ENCODE data around the gene BTBD17.
A peak's percentile ranks its signal among the peaks of the same experiment; 100 is the strongest.

Gene BTBD17

DNA sequence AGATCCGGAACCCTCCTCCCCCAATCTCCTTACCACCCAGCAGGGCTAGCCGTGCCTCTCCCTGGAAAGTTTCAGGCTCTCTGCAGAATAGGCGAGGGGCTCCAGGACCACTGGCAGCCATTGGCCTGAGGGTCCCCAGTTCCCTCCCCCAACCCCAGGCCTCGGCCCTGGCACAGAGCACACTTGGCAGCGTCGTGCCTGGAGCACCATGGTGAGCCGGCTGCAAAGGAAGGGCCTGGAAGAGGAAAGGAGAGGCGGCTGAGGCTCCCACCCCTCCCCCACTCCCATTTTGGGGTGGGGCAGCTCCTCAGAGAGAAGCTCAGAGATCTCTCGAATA lies 369 bp upstream of the BTBD17 start:
- DNase-seq, result peak in 7 of 56 donors; percentile 17 to 66 (median 38)

DNA sequence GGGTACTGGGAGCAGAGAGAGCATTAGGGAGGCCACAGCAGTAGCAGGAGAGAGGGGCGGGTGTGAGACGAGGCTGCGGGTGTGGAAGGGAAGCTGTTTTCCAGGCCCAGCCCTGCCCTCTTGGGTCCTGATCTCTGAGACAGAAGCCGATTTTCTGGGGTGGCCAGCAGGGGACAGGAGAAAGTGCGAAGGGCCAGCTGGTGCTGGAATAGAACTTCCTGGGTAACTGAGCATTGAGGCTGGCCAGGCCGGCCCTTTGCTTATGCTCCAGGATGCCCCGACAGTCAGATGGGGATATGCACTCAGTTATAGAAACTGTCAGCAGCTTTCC lies 804 bp downstream of the BTBD17 start:
- peak in 1 of 56 donors; percentile 38 for DNase-seq

GRCh38 chr17:74359916-74360315 lies 1.8 kb downstream of the BTBD17 start:
- DNase-seq, result no peak

- no peak for DNase-seq
These were observed 3.0 kb downstream of the BTBD17 start for GRCh38 chr17:74358697-74359096.

- no peak for DNase-seq
These were observed 4.2 kb downstream of the BTBD17 start for GRCh38 chr17:74357466-74357809.

DNA sequence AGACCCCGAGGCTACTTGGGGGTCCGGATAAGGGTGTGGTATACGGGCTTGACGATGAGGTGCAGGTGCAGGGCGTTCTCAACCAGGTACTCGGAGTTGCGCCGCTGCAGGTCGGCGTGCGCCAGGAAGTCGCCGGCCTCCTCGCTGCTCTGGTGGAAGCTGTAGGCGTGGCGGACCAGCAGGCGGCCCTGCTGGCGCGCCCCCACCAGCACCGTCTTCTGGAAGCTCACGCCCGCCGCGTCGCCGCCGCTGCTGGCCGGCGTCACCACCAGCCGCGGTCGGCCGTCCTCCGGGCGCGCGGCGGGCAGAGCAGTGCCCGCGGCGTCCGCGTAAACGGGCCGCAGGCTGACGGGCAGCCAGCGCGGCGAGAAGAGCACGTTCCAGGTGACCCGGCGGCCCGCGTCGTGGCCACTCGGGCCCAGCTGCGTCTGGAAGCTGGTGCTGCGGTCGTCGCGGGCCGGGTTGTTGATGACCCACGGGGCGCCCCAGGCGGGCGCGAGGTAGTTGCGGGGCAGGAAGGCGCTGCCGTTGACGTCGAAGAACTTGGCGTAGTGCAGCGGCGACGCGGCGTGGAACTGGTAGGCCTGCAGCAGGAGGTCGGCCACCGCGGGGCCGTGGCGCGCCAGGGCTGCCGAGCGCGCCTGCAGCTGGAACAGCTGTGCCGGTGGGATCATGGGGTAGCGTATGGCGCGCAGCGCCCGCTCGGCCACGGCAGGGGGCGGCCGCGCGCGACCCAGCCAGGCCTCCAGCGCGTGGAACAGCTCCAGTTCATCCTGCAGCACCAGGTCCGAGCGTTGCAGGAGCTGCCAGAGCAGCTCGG lies 4.8 kb downstream of the BTBD17 start:
- DNase-seq, result no peak

- no peak for DNase-seq
These were observed 6.6 kb downstream of the BTBD17 start for GRCh38 chr17:74355065-74355464.

DNA sequence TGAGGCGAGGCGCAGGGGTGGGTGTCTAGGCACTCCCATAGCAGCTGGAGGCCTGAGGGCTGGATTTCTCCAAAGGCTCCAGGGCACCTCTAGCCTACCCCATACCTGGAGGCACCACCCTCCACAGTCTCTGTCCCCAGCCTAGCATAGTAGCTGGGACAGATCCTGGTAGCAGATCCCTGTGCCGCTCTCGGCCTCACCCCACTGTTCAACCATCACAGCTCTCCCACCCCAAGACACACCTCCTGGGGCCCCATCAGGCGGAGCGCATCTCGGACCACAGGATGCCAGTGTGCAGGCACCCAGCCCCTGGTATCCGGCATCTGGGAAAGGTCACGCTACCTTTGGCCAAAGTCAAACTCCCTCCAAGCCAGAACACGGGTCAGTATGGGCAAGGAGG lies 7.1 kb downstream of the BTBD17 start:
- DNase-seq, result no peak

GRCh38 chr17:74354123-74354522 lies 7.5 kb downstream of the BTBD17 start:
- peak in 21 of 56 donors; percentile 9 to 66 (median 29) for DNase-seq

GRCh38 chr17:74353446-74354060 lies 8.1 kb downstream of the BTBD17 start:
- no peak for DNase-seq

GRCh38 chr17:74351552-74352210 lies 10.0 kb downstream of the BTBD17 start:
- DNase-seq, result no peak

GRCh38 chr17:74350486-74350885 lies 11.2 kb downstream of the BTBD17 start:
- DNase-seq, result no peak

GRCh38 chr17:74349120-74349519 lies 12.5 kb downstream of the BTBD17 start:
- no peak for DNase-seq

- DNase-seq, result no peak
These were observed 14.0 kb downstream of the BTBD17 start for GRCh38 chr17:74347646-74348045.

DNA sequence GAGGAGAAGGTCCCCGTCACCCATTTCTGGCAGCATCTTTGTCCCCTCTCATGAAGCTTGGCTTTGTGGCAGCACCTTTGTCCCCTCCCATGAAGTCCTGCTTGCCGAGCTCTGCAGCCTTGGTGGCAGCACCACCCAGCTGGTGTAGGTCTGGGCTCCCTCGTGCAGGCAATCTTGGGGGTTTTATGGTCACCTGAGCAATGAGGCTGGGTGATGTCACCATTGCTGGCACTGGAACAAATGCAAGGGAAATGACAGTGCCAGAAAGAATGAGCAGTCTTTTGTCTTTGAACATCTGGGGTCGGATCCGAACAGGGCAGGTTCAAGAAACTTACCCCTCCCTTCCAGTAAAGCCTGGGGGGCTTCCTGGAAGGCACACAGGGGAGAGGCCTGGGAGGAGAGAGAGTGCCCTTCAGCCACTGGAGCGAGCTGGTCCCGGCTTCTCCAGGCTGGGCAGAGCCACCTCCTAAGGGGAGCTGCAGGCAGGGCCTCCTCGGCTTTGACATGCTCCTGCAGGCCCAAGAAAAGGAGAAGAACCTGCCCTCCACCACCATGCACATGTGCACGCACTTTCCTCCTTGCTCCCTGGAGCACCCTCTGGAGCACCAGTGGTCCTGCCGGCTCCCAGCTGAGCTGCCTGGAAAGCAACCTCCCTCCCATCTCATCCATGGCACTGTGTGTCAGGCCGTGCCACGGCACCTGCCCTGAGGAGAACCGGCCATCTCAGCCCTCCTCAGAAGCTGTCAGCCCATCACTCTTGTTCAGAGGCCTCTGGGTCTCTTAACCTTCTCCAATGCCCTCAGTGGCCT lies 16.0 kb downstream of the BTBD17 start:
- DNase-seq, result no peak

DNA sequence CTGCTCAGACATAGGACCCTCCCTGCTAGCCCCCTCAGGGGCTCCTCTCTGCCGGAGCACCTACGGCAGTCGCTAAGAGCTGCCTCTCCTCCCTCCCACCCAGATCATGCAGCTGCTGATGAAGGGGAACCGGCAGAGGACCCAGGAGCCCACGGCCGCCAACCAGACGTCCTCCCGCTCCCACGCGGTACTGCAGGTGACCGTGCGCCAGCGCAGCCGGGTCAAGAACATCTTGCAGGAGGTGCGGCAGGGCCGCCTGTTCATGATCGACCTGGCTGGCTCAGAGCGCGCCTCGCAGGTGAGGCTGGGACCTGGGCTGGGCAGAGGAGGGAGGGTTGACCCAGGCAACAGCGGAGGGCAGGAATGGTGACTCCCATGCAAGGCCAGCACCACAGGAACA lies 17.0 kb downstream of the BTBD17 start:
- DNase-seq, result no peak

DNA sequence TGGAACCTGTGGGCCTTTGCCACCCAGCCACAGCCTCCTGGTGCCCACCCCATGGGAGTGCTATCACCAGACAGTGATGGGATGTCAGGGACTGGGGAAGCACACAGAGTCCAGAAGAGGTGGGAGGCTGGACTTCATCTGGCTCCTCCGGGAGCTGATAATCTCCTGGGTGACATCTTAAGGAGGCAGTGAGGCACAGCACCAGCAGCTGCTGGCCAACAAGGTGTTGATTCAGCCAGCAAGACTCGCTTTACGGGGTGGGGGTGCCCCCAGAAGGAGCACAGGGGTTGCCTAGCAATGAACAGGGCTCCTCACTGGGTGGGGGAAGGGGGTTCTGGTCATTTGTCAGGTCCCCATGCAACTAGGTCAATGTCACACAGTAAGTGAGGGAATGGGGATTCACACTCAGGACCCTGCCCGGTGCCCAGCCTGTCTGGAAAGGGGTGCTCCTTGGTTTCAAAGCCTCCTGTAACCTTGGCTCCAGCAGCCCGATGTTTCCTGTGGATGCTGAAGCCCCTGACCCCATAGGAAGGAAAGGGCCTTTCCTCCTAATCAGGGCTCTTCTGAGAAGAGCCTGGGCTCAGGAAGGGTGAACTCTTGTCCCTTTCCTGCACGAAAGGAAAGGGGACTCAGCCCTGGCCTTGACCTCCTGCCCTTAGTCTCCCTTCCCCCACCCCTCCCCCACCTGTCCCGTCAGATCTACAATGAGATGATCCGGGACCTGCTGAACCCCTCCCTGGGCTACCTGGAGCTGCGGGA lies 18.0 kb downstream of the BTBD17 start:
- no peak for DNase-seq

- no peak for DNase-seq
These were observed 18.5 kb downstream of the BTBD17 start for GRCh38 chr17:74343121-74343520.

- no peak for DNase-seq
These were observed 19.4 kb downstream of the BTBD17 start for GRCh38 chr17:74342224-74342623.

DNA sequence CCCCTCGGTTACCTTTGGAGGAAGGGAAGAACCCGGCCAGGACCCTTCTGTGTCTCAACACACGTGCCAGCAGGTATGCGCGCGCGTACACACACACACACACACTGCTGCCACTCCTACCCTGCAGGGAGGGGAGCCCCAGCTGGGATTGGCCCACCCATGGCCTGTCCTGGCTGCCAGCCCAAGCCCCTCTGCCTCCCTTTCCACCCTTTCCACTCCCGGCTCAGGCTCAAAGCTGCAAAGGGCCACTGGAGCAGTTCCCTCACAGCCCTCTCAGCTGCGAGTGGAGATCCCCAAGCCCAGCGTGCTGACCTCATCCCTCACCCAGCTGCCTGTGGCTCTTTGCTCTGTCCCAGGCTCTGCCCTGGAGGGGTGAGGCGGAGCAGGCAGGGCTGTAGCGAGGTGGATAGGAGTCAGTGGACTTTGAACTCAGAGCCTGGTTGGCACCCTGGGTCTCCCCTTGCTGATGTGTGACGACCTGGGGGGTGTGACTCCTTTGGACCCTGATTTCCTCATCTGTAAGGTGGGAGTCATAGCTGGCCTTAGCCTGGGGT lies 21.1 kb downstream of the BTBD17 start:
- DNase-seq, result peak in 33 of 56 donors; percentile 18 to 73 (median 49)

All from amygdala (tissue), 56 donors.